ENCODE measurements around the gene ATP6V0D1. TPM values are rescaled to one million over a fixed set of nuclear protein-coding genes. Genes with fewer than 3 reads are reported as not detected.

The ATP6V0D1 gene
- total and polyA plus RNA-seq, 11 donors, result 18.6 to 141 (median 68.5) TPM

DNA sequence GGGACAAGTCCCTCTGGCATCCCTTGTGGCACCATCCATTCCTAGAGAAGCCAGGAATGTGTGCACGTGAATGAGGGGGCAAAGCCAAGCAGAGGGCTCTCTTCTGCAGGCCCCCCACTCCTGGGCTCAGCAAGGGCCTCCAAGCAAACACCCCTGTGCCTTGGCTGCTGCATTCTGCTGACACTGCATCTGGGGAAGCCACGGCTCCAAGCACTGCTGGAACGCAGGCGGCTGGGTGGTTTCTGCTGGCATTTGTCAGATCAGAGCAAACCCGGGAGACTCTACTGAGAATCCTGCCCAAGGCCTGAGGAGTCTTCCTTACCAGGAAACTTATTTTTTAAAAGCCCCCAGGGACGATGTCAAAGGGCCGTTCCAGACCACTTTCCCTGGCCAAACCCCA lies 23.3 kb downstream of the ATP6V0D1 start:
- H3K4me3 ChIP-seq, result no peak overlapping the region
- H3K36me3 ChIP-seq, result peaks cover 0 to 18% (median 8%) of the 10 kb centered on the region in 9 donors
- no peaks in the 10 kb centered on the region for H3K9me3 ChIP-seq
- TF ChIP-seq POLR2A (IDR thresholded peaks at IDR 0.05) (no peak), CTCF (IDR thresholded peaks at IDR 0.05) (no peak)
- H3K4me1 ChIP-seq, result peaks cover 24 to 76% (median 64%) of the 10 kb centered on the region in 12 donors
- DNase-seq (no peak), ATAC-seq (no peak)
- H3K27ac ChIP-seq, result peak overlapping the region; percentile 19 to 81 (median 70)
- no peaks in the 10 kb centered on the region for H3K27me3 ChIP-seq
- intact Hi-C loops (cut with DNase I), result no loop called here
- 58 to 66% (median 64%) methylated on average over 5 to 7 of the region's 7 CpGs for WGBS, 4 donors

- Histone ChIP-seq H3K27me3 (no peaks in the 10 kb centered on the region), H3K4me3 (no peak overlapping the region), H3K36me3 (peaks cover 0 to 29% (median 19%) of the 10 kb centered on the region in 9 donors), H3K4me1 (peaks cover 24 to 72% (median 55%) of the 10 kb centered on the region in 12 donors), H3K27ac (peak overlapping the region in 9 of 12 donors; percentile 21 to 79 (median 70)), H3K9me3 (no peaks in the 10 kb centered on the region)
- intact Hi-C loops (cut with DNase I), result no loop called here
- TF ChIP-seq CTCF (IDR thresholded peaks at IDR 0.05), result peak; percentile 18 to 62 (median 46)
- TF ChIP-seq POLR2A (IDR thresholded peaks at IDR 0.05), result no peak
- ATAC-seq (peak; percentile 8 to 67 (median 54)), DNase-seq (peak; percentile 54 to 88 (median 79))
- 16 to 46% (median 38%) methylated on average over 4 to 6 of the region's 6 CpGs for WGBS, 4 donors
Observed at GRCh38 chr16:67456391-67457081, 24.4 kb downstream of the ATP6V0D1 start.

GRCh38 chr16:67454852-67455251 lies 26.1 kb downstream of the ATP6V0D1 start:
- H3K4me1 ChIP-seq, result peaks cover 21 to 72% (median 52%) of the 10 kb centered on the region in 12 donors
- H3K36me3 ChIP-seq, result peaks cover 0 to 32% (median 20%) of the 10 kb centered on the region in 9 donors
- DNase-seq (no peak), ATAC-seq (no peak)
- no peaks in the 10 kb centered on the region for H3K27me3 ChIP-seq
- H3K9me3 ChIP-seq, result no peaks in the 10 kb centered on the region
- intact Hi-C loops (cut with DNase I), result no loop called here
- no peak overlapping the region for H3K4me3 ChIP-seq
- no peak for TF ChIP-seq POLR2A (IDR thresholded peaks at IDR 0.05)
- no peak for TF ChIP-seq CTCF (IDR thresholded peaks at IDR 0.05)
- no peak overlapping the region for H3K27ac ChIP-seq
- 89 to 99% (median 92%) methylated on average over 6 of the region's 6 CpGs for WGBS, 4 donors

GRCh38 chr16:67454104-67454503 lies 26.9 kb downstream of the ATP6V0D1 start:
- Histone ChIP-seq H3K27ac (no peak overlapping the region), H3K4me3 (no peak overlapping the region), H3K9me3 (no peaks in the 10 kb centered on the region), H3K36me3 (peaks cover 0 to 39% (median 20%) of the 10 kb centered on the region in 9 donors), H3K27me3 (no peaks in the 10 kb centered on the region), H3K4me1 (peaks cover 14 to 72% (median 52%) of the 10 kb centered on the region in 12 donors)
- TF ChIP-seq CTCF (IDR thresholded peaks at IDR 0.05) (no peak), POLR2A (IDR thresholded peaks at IDR 0.05) (no peak)
- whole genome bisulfite sequencing, 4 donors, result 82 to 90% (median 87%) methylated on average over 5 of the region's 5 CpGs
- DNase-seq, result no peak
- ATAC-seq, result no peak
- intact Hi-C loops (cut with DNase I), result no loop called here
